ENCODE data around the gene NPY. TPM values are rescaled to one million over a fixed set of nuclear protein-coding genes. Genes with fewer than 3 reads are reported as not detected.

NPY gene
- total and polyA plus RNA-seq, 9 of the 15 experiments (the other 6 are each of a cell fraction or from before 2014, with no cell fraction given) = not detected

GRCh38 chr7:24244554-24244953 lies 39.4 kb upstream of the NPY start:
- ChIA-PET POLR2A (interaction anchor here (1.0 kb wide), 1 partner anchor 10 kb away, joined by 3 read pairs; no protein-coding TSS in a partner anchor), CTCF (ENCODE audit: low intra/inter-chr PET ratio) (no interaction called here)
- H2AFZ ChIP-seq (ENCODE audit: low read depth, low read length) = no peak overlapping the region
- DNase-seq (ENCODE audit: extremely low read depth in 1 of 4, low spot score in 3 of 4) = no peak
- WGBS (ENCODE audit: insufficient coverage, low coverage, missing lambda C conversion rate) = 14% methylated on average over 2 of the region's 2 CpGs
- no peak overlapping the region for H3K9ac ChIP-seq (ENCODE audit: insufficient read depth in 1 of 2, low read depth in 2 of 2, low read length in 2 of 2)
- TF ChIP-seq DLX4 (CRISPR knock-in tag; IDR thresholded peaks at IDR 0.05) (no peak), KAT8 (IDR thresholded peaks at IDR 0.05; ENCODE audit: low read depth) (no peak), DACH1 (IDR thresholded peaks at IDR 0.05; ENCODE audit: partially characterized antibody) (peak; percentile 92), SRSF1 (IDR thresholded peaks at IDR 0.05; ENCODE audit: low read depth, low read length) (no peak)
- FAIRE-seq = no peak
- no peaks in the 10 kb centered on the region for H3K9me3 ChIP-seq (replicated peaks; ENCODE audit: control insufficient read depth, insufficient read depth, low read depth, low read length)
- no peak overlapping the region for H3K4me3 ChIP-seq
- no peaks in the 10 kb centered on the region for H4K20me1 ChIP-seq (replicated peaks; ENCODE audit: control insufficient read depth, insufficient read depth, low read length)
- H3K36me3 ChIP-seq (ENCODE audit: control insufficient read depth, insufficient read depth, low read length) = no peaks in the 10 kb centered on the region
- no peak overlapping the region for H3K27ac ChIP-seq (ENCODE audit: extremely low read depth, low read depth, low read length)
- intact Hi-C loops (cut with micrococcal nuclease) = no loop called here
- no peaks in the 10 kb centered on the region for H3K4me1 ChIP-seq (replicated peaks in 1 of 2; ENCODE audit: control insufficient read depth in 2 of 2, insufficient read depth in 2 of 2, low read length in 2 of 2)
- H3K79me2 ChIP-seq (ENCODE audit: control insufficient read depth, insufficient read depth, low read length) = no peaks in the 10 kb centered on the region
- no peaks in the 10 kb centered on the region for H3K9me1 ChIP-seq (ENCODE audit: control insufficient read depth, insufficient read depth, low read length)
- no peak for ATAC-seq
- in situ Hi-C loops (cut with MboI) = no loop called here
- H3K4me2 ChIP-seq (ENCODE audit: insufficient read depth, low read length) = no peak overlapping the region
- no peaks in the 10 kb centered on the region for H3K27me3 ChIP-seq (ENCODE audit: control insufficient read depth in 2 of 2, insufficient read depth in 2 of 2, low read length in 2 of 2)
- BruUV-seq (replicated peaks) = no TSS peak

GRCh38 chr7:24245362-24245761 lies 38.6 kb upstream of the NPY start:
- Histone ChIP-seq H2AFZ (ENCODE audit: low read depth, low read length) (no peak overlapping the region), H3K9me3 (replicated peaks; ENCODE audit: control insufficient read depth, insufficient read depth, low read depth, low read length) (no peaks in the 10 kb centered on the region), H3K36me3 (ENCODE audit: control insufficient read depth, insufficient read depth, low read length) (no peaks in the 10 kb centered on the region), H3K4me3 (no peak overlapping the region), H3K4me2 (ENCODE audit: insufficient read depth, low read length) (no peak overlapping the region), H3K27ac (ENCODE audit: extremely low read depth, low read depth, low read length) (no peak overlapping the region), H3K9me1 (ENCODE audit: control insufficient read depth, insufficient read depth, low read length) (no peaks in the 10 kb centered on the region), H3K79me2 (ENCODE audit: control insufficient read depth, insufficient read depth, low read length) (no peaks in the 10 kb centered on the region), H4K20me1 (replicated peaks; ENCODE audit: control insufficient read depth, insufficient read depth, low read length) (no peaks in the 10 kb centered on the region), H3K27me3 (ENCODE audit: control insufficient read depth in 2 of 2, insufficient read depth in 2 of 2, low read length in 2 of 2) (no peaks in the 10 kb centered on the region), H3K9ac (ENCODE audit: insufficient read depth in 1 of 2, low read depth in 2 of 2, low read length in 2 of 2) (no peak overlapping the region), H3K4me1 (replicated peaks in 1 of 2; ENCODE audit: control insufficient read depth in 2 of 2, insufficient read depth in 2 of 2, low read length in 2 of 2) (no peaks in the 10 kb centered on the region)
- intact Hi-C loops (cut with micrococcal nuclease) (no loop called here), in situ Hi-C loops (cut with MboI) (no loop called here)
- no peak for FAIRE-seq
- POLR2A ChIA-PET = interaction anchor here (1.0 kb wide), 1 partner anchor 9 kb away, joined by 3 read pairs; no protein-coding TSS in a partner anchor
- ATAC-seq = no peak
- no peak for DNase-seq (ENCODE audit: extremely low read depth in 1 of 4, low spot score in 3 of 4)
- TF ChIP-seq MLX (CRISPR knock-in tag; conservative IDR thresholded peaks at IDR 0.05) (no peak), SRSF9 (IDR thresholded peaks at IDR 0.05; ENCODE audit: borderline replicate concordance, low read depth, low read length) (no peak), OTX1 (CRISPR knock-in tag; IDR thresholded peaks at IDR 0.05) (no peak), CEBPB (tag; IDR thresholded peaks at IDR 0.05) (no peak), NONO (IDR thresholded peaks at IDR 0.05; ENCODE audit: low read depth in 2 of 2, low read length in 1 of 2) (no peak), HCFC1 (IDR thresholded peaks at IDR 0.05; ENCODE audit: low read depth, low read length) (no peak)
- no TSS peak for BruUV-seq (replicated peaks)
- CTCF ChIA-PET (ENCODE audit: low intra/inter-chr PET ratio) = no interaction called here

Data from K562 (cell line).